ENCODE results near the gene SLC17A5. TPM values are rescaled to one million over a fixed set of nuclear protein-coding genes. Genes with fewer than 3 reads are reported as not detected.
"Not testable (repeated sequence)": the region's sequence is repeated elsewhere in the genome, so short reads cannot be mapped to it uniquely, and the experiment has no call there.

The SLC17A5 gene
- polyA plus RNA-seq, 2 donors: 3.6 to 4.9 TPM

DNA sequence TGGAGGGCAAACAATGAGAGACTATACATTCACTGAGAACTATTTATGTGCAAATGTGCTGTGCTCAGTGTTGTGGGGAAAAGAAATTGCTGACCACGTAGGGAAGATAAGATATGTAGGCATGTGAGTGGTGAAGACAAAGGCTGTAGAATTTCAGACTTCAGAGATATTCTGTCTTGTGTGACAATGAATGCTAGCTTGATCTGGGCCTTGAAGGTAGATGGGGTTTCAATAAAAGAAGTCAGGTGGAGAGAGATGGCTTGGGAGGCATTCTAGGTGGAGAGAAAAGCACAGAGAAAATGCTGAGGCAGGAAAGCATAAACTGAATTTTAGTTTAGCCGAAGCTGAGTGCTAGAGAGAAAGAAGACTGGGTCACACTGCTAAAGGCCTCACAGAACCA is 76.1 kb downstream of the SLC17A5 start:
- Histone ChIP-seq H3K36me3 (ENCODE audit: control insufficient read depth in 2 of 2, insufficient read depth in 2 of 2, low read length in 1 of 2) (no peaks in the 10 kb centered on the region), H3K9me3 (ENCODE audit: control insufficient read depth in 2 of 2, insufficient read depth in 1 of 2, low read depth in 1 of 2, low read length in 1 of 2) (no peaks in the 10 kb centered on the region), H3K27ac (ENCODE audit: low read depth in 2 of 2, low read length in 1 of 2) (no peak overlapping the region), H3K4me1 (ENCODE audit: control insufficient read depth in 2 of 2, insufficient read depth in 2 of 2, low read length in 1 of 2) (peaks cover 3 to 5% of the 10 kb centered on the region in 2 donors), H3K27me3 (ENCODE audit: control insufficient read depth in 1 of 2, insufficient read depth in 2 of 2, low read length in 2 of 2) (no peaks in the 10 kb centered on the region), H3K4me3 (ENCODE audit: low read depth in 1 of 2, low read length in 2 of 2) (no peak overlapping the region)
- 81 to 91% methylated on average over 2 of the region's 2 CpGs for WGBS, 2 donors

DNA sequence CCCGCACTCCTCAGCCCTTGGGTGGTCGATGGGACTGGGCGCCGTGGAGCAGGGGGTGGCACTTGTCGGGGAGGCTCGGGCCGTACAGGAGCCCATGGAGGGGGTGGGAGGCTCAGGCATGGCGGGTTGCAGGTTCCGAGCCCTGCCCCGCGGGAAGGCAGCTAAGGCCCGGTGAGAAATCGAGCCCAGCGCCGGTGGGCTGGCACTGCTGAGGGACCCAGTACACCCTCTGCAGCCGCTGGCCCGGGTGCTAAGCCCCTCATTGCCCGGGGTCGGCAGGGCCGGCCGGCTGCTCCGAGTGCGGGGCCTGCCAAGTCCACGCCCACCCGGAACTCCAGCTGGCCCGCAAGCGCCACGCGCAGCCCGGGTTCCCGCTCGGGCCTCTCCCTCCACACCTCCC is 81.3 kb downstream of the SLC17A5 start:
- not testable (repeated sequence) for H3K4me1 ChIP-seq (ENCODE audit: control insufficient read depth in 2 of 2, insufficient read depth in 2 of 2, low read length in 1 of 2); H3K27ac ChIP-seq (ENCODE audit: low read depth in 2 of 2, low read length in 1 of 2); H3K9me3 ChIP-seq (ENCODE audit: control insufficient read depth in 2 of 2, insufficient read depth in 1 of 2, low read depth in 1 of 2, low read length in 1 of 2); H3K36me3 ChIP-seq (ENCODE audit: control insufficient read depth in 2 of 2, insufficient read depth in 2 of 2, low read length in 1 of 2); H3K4me3 ChIP-seq (ENCODE audit: low read depth in 1 of 2, low read length in 2 of 2); H3K27me3 ChIP-seq (ENCODE audit: control insufficient read depth in 1 of 2, insufficient read depth in 2 of 2, low read length in 2 of 2)
- 94 to 96% methylated on average over 24 to 32 of the region's 32 CpGs for WGBS, 2 donors

DNA sequence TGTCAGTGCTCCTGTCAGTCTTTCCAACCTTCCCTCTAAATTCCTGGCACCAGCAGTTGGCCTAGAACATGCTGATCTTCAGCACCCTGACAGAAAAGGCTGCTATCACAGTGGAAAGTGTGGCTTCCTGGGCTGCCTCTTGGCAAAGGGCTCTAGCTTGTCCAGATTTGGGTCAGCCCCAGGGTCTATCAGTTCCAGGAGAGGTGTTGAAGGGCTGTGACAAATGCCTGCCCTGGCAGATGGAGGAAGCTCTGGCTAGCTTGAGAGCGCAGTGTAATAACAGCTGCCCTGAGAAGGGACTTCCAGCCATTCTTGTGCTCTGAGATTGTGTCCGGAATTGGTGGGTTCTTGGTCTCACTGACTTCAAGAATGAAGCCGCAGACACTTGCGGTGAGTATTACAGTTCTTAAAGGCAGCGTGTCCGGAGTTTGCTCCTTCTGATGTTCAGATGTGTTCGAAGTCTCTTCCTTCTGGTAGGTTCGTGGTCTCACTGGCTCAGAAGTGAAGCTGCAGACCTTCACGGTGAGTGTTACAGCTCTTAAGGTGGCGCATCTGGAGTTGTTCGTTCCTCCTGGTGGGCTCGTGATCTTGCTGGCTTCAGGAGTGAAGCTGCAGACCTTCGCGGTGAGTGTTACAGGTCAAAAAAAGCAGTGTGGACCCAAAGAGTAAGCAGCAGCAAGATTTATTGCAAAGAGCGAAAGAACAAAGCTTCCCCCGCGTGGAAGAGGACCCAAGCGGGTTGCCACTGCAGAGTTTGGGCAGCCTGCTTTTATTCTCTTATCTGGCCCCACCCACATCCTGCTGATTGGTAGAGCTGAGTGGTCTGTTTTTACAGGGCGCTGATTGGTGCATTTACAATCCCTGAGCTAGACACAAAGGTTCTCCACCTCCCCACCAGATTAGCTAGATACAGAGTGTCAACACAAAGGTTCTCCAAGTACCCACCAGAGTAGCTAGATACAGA is 82.3 kb downstream of the SLC17A5 start:
- not testable (repeated sequence) for H3K4me3 ChIP-seq (ENCODE audit: low read depth in 1 of 2, low read length in 2 of 2); H3K4me1 ChIP-seq (ENCODE audit: control insufficient read depth in 2 of 2, insufficient read depth in 2 of 2, low read length in 1 of 2); H3K27me3 ChIP-seq (ENCODE audit: control insufficient read depth in 1 of 2, insufficient read depth in 2 of 2, low read length in 2 of 2); H3K36me3 ChIP-seq (ENCODE audit: control insufficient read depth in 2 of 2, insufficient read depth in 2 of 2, low read length in 1 of 2); H3K9me3 ChIP-seq (ENCODE audit: control insufficient read depth in 2 of 2, insufficient read depth in 1 of 2, low read depth in 1 of 2, low read length in 1 of 2); H3K27ac ChIP-seq (ENCODE audit: low read depth in 2 of 2, low read length in 1 of 2)
- WGBS, 2 donors: 93% methylated on average over 19 of the region's 19 CpGs

DNA sequence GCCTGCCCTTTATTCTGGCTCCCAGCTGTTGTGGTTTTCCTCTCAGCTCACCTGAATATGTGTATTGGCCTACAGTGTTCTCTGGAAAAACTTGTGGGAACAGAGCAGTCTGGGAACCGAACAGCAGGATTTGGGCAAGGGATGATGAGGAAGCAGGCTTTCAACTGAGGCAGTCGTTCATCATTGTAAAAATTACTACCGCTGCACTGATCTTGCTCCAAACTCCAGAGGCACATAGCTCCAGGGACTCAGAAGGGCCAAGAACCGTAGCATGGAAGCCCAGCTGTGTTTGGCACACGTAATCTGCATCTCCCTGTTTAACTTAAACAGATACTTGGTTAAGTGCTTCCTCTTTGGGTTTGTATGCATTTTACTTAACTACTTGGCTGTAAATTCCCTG is 84.7 kb downstream of the SLC17A5 start:
- Histone ChIP-seq H3K4me1 (ENCODE audit: control insufficient read depth in 2 of 2, insufficient read depth in 2 of 2, low read length in 1 of 2) (peaks cover 0 to 4% of the 10 kb centered on the region in 2 donors), H3K4me3 (ENCODE audit: low read depth in 1 of 2, low read length in 2 of 2) (no peak overlapping the region), H3K9me3 (ENCODE audit: control insufficient read depth in 2 of 2, insufficient read depth in 1 of 2, low read depth in 1 of 2, low read length in 1 of 2) (no peaks in the 10 kb centered on the region), H3K27ac (ENCODE audit: low read depth in 2 of 2, low read length in 1 of 2) (no peak overlapping the region), H3K36me3 (ENCODE audit: control insufficient read depth in 2 of 2, insufficient read depth in 2 of 2, low read length in 1 of 2) (no peaks in the 10 kb centered on the region), H3K27me3 (ENCODE audit: control insufficient read depth in 1 of 2, insufficient read depth in 2 of 2, low read length in 2 of 2) (no peaks in the 10 kb centered on the region)
- WGBS, 2 donors: 63 to 69% methylated on average over 5 of the region's 5 CpGs

DNA sequence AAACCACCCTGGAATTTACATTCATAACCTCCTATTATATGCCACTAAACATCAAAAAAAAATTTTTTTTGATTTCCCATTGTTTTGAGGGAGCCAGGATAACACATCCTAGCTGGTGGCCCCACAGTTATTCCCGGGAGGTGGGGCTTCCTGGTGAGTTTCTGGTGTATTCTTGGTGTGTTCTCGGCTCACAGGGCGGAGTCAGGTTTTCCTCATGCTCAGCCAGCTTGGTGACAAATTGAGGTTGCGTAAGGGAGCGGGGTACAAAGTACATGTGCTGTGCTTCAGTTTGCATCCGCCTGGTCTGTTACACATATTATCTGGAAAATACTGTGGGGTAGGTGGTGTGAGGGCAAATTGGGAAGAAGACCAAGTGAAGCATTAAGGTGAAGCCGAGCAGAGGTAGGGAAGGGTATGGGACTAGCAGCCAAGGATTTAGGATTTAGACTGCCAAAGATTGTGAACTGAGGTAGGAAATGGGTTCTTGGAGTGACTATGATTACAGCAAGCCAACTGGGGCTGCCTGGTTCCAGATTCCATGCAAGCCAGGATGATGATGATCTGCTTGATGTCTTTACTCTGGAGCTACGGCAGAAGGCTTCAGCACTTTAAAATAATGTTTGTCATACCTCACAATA is 86.7 kb downstream of the SLC17A5 start:
- Histone ChIP-seq H3K4me1 (ENCODE audit: control insufficient read depth in 2 of 2, insufficient read depth in 2 of 2, low read length in 1 of 2) (peaks cover 0 to 4% of the 10 kb centered on the region in 2 donors), H3K27me3 (ENCODE audit: control insufficient read depth in 1 of 2, insufficient read depth in 2 of 2, low read length in 2 of 2) (no peaks in the 10 kb centered on the region), H3K4me3 (ENCODE audit: low read depth in 1 of 2, low read length in 2 of 2) (no peak overlapping the region), H3K36me3 (ENCODE audit: control insufficient read depth in 2 of 2, insufficient read depth in 2 of 2, low read length in 1 of 2) (no peaks in the 10 kb centered on the region), H3K27ac (ENCODE audit: low read depth in 2 of 2, low read length in 1 of 2) (peak overlapping the region in 1 of 2 donors; percentile 74), H3K9me3 (ENCODE audit: control insufficient read depth in 2 of 2, insufficient read depth in 1 of 2, low read depth in 1 of 2, low read length in 1 of 2) (no peaks in the 10 kb centered on the region)
- 48 to 64% methylated on average over 8 of the region's 8 CpGs for WGBS, 2 donors

DNA sequence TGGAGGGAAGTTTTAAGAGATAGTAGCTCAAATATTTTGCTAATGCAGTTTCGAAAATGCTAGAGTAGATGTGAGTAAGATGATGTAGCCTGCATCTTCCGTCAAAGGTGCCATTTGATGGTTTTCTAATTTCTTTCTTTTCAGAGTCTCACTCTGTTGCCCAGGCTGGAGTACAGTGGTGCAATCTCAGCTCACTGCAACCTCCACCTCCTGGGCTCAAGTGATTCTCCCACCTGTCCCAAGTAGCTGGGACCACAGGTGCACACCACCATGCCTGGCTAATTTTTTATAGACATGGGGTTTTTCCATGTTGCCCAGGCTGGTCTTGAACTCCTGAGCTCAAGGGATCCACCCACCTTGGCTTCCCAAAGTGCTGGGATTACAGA is 87.3 kb downstream of the SLC17A5 start:
- not testable (repeated sequence) for H3K27me3 ChIP-seq (ENCODE audit: control insufficient read depth in 1 of 2, insufficient read depth in 2 of 2, low read length in 2 of 2); H3K36me3 ChIP-seq (ENCODE audit: control insufficient read depth in 2 of 2, insufficient read depth in 2 of 2, low read length in 1 of 2); H3K27ac ChIP-seq (ENCODE audit: low read depth in 2 of 2, low read length in 1 of 2); H3K4me1 ChIP-seq (ENCODE audit: control insufficient read depth in 2 of 2, insufficient read depth in 2 of 2, low read length in 1 of 2); H3K4me3 ChIP-seq (ENCODE audit: low read depth in 1 of 2, low read length in 2 of 2); H3K9me3 ChIP-seq (ENCODE audit: control insufficient read depth in 2 of 2, insufficient read depth in 1 of 2, low read depth in 1 of 2, low read length in 1 of 2)
- WGBS, 2 donors: 85 to 92% methylated on average over 2 of the region's 2 CpGs

DNA sequence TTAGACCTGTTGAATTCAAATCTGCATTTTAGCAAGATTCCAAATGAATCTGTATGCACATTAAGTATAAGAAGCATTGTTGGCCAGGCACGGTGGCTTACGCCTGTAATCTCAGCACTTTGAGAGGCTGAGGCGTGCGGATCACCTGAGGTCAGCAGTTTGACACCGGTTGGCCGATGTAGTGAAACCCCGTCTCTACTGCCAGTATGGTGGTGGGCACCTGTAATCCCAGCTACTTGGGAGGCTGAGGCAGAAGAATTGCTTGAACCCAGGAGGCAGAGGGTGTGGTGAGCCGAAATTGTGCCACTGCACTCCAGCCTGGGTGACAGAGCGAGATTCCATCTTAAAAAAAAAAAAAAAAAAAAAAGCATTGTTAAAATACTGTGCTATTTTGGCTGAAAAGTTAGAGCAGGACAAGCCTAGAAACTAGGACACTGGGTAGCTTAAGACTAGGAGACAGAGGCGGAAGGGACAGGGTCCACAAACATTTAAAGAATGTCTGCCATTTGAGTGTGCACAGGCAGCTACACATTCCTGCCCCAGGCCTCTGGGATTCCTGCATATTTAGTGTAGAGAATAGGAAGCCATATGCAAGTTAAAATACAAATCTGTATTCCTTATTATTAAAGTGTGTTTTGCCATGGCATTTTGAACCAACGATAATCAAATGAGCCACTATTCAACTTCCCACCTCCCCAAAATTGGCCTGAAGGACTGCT is 87.9 kb downstream of the SLC17A5 start:
- WGBS, 2 donors: 93 to 96% methylated on average over 11 of the region's 11 CpGs
- Histone ChIP-seq H3K9me3 (ENCODE audit: control insufficient read depth in 2 of 2, insufficient read depth in 1 of 2, low read depth in 1 of 2, low read length in 1 of 2) (no peaks in the 10 kb centered on the region), H3K27ac (ENCODE audit: low read depth in 2 of 2, low read length in 1 of 2) (no peak overlapping the region), H3K4me1 (ENCODE audit: control insufficient read depth in 2 of 2, insufficient read depth in 2 of 2, low read length in 1 of 2) (peaks cover 0 to 4% of the 10 kb centered on the region in 2 donors), H3K4me3 (ENCODE audit: low read depth in 1 of 2, low read length in 2 of 2) (no peak overlapping the region), H3K27me3 (ENCODE audit: control insufficient read depth in 1 of 2, insufficient read depth in 2 of 2, low read length in 2 of 2) (no peaks in the 10 kb centered on the region), H3K36me3 (ENCODE audit: control insufficient read depth in 2 of 2, insufficient read depth in 2 of 2, low read length in 1 of 2) (no peaks in the 10 kb centered on the region)

DNA sequence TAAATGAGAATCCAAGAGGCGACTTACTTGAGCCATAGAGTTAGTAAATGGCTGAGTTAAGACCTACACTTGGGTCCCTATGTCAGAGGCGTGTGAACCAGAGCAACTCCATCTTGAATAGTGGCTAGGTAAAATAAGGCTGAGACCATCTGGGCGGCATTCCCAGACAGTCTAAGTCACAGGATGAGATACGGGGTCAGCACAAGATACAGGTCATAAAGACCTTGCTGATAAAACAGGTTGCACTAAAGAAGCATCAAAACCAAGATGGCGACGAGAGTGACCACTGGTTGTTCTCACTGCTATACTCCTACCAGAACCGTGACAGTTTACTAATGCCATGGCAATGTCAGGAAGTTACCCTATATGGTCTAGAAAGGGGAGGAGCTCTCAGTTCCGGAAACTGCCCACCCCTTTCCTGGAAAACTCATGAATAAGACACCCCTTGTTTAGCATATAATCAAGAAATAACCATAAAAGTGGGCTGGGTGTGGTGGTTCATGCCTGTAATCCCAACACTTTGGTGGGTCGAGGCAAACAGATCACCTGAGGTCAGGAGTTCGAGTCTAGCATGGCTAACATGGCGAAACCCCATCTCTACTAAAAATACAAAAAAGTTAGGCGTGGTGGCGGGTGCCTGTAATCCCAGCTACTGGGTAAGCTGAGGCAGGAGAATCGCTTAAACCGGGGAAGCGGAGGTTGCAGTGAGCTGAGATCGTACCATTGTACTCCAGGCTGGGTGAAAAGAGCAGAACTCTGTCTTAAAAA is 89.0 kb downstream of the SLC17A5 start:
- peaks cover 0 to 4% of the 10 kb centered on the region in 2 donors for H3K4me1 ChIP-seq (ENCODE audit: control insufficient read depth in 2 of 2, insufficient read depth in 2 of 2, low read length in 1 of 2)
- H3K36me3 ChIP-seq (ENCODE audit: control insufficient read depth in 2 of 2, insufficient read depth in 2 of 2, low read length in 1 of 2): no peaks in the 10 kb centered on the region
- H3K9me3 ChIP-seq (ENCODE audit: control insufficient read depth in 2 of 2, insufficient read depth in 1 of 2, low read depth in 1 of 2, low read length in 1 of 2): no peaks in the 10 kb centered on the region
- H3K27ac ChIP-seq (ENCODE audit: low read depth in 2 of 2, low read length in 1 of 2): no peak overlapping the region
- H3K27me3 ChIP-seq (ENCODE audit: control insufficient read depth in 1 of 2, insufficient read depth in 2 of 2, low read length in 2 of 2): no peaks in the 10 kb centered on the region
- no peak overlapping the region for H3K4me3 ChIP-seq (ENCODE audit: low read depth in 1 of 2, low read length in 2 of 2)
- 95 to 96% methylated on average over 17 of the region's 17 CpGs for WGBS, 2 donors

DNA sequence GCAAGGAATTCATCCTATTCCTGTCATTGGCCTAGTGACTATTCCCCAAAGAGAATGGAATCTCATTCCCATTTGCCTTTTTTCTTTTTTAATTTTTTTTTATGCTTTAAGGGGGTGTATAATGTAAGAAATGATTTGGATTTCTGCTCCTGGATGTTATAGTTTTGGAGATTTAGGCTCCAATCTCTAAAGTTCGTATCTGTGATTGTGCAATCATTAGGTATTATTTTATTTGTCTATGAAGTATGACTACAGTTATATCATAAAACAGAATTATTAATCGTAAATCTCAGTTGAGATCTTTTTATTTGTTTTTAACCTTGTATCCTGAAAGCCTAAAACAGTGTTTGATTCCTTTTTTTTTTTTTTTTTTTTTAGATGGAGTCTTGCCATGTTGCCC is 91.2 kb downstream of the SLC17A5 start:
- WGBS, 2 donors: 81 to 90% methylated on average over 2 of the region's 2 CpGs
- H3K36me3 ChIP-seq (ENCODE audit: control insufficient read depth in 2 of 2, insufficient read depth in 2 of 2, low read length in 1 of 2): no peaks in the 10 kb centered on the region
- H3K4me3 ChIP-seq (ENCODE audit: low read depth in 1 of 2, low read length in 2 of 2): no peak overlapping the region
- no peaks in the 10 kb centered on the region for H3K9me3 ChIP-seq (ENCODE audit: control insufficient read depth in 2 of 2, insufficient read depth in 1 of 2, low read depth in 1 of 2, low read length in 1 of 2)
- H3K27ac ChIP-seq (ENCODE audit: low read depth in 2 of 2, low read length in 1 of 2): no peak overlapping the region
- H3K27me3 ChIP-seq (ENCODE audit: control insufficient read depth in 1 of 2, insufficient read depth in 2 of 2, low read length in 2 of 2): no peaks in the 10 kb centered on the region
- H3K4me1 ChIP-seq (ENCODE audit: control insufficient read depth in 2 of 2, insufficient read depth in 2 of 2, low read length in 1 of 2): peaks cover 0 to 4% of the 10 kb centered on the region in 2 donors

All from esophagus (tissue), 2 donors.